HG02678 (cell line): ENCODE data around the gene RNF168.
A peak's percentile ranks its signal among the peaks of the same experiment; 100 is the strongest.
"Not testable (repeated sequence)": the region's sequence is repeated elsewhere in the genome, so short reads cannot be mapped to it uniquely, and the experiment has no call there.

Source experiments
- ATAC-seq: cut with Tn5 transposase; IDR thresholded peaks from one replicate; pipeline ENCODE4 v1.9.1; 2021; ENCODE audit warnings: mild to moderate bottlenecking, moderate library complexity; ENCODE audit not compliant: unreplicated experiment

Gene RNF168

DNA sequence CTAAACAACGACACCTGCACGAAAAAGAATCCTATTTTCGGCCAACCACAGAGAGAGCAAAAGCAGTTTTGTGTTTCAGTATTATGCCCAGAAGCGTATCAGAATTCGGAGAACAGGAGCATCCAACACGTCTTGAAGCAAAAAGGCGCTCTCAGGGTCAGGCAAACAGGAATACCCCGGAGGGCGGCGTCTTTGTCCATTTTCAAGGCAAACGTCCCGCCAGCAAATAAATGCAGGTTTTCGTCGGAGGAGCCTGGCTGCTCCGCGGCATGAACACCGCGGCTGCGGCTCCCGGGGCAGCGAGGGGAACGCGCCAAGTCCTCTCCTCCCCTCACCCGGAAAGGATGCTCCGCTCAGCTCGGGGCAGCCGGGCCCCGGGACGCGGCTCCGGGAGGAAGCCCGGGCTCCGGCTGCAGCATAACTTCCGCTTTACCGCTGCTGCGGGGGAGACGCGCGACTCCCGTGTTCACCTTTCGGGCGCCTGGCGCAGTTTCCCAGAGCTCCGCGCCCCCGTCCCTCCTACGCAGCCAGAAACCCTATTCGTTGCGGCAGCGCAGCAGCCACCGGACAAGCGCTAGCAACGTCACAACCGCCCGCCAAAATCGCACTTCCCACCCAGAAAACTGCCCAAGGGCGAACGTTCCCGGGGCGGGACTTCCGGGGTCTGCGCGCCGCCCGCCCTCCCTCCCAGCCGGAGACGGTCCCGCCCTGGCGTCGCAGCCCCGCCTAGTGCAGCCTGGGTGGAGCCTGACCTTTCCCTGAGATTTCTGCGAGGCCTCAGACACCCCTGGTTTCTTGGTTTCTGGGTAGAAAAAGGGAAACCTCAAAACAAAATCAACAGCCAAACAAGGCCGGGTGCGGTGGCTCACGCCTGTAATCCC is at the start of gene RNF168:
Gene RNF168 (minus strand): TSS at position 573 of the 881 bp plus-strand sequence. CDS start 595 bp downstream, outside the sequence.
- ATAC-seq: peak; percentile 83

DNA sequence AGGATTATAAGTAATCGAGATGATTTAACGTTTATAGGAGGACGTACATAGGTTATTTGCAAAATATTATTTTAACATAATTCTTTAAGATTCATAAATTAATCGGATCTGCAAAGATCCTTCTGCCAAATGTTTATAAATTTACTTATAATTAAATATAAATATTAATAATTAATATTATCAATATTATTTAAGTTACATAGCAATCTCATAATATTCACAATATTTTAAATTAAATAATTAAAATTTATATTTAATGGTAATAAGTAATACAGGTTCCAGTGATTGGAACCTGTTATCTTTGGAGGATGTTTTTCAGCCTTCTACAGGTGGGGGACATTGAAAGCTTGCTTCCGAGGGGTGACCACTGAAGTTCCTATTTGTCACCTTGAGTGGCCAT is 48.7 kb upstream of the RNF168 start:
- ATAC-seq: no peak

DNA sequence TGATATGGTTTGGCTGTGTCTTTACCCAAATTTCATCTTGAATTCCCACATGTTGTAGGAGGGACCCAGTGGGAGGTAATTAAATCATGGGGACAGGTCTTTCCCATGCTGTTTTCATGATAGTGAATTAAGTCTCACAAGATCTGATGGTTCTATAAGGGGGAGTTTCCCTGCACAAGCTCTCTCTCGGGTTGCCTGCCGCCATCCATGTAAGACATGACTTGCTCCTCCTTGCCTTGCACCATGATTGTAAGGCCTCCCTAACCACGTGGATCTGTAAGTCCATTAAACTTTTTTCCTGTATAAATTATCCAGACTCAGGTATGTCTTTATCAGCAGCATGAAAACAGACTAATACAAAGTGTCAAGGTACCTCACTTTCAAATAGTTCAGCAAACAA is 46.6 kb upstream of the RNF168 start:
- ATAC-seq: not testable (repeated sequence)

DNA sequence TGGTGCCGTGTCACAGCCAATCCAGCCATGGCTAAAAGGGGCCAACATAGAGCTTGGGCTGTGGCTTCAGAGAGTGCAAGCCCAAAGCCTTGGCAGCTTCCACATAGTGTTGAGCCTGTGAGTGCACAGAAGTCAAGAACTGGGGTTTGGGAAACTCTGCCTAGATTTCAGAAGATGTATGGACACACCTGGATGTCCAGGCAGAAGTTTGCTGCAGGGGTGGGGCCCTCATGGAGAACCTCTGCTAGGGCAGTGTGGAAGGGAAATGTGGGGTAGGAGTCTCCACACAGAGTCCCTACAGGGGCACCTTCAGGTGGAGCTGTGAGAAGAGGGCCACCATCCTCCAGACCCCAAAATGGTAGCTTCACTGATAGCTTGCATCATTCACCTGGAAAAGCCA is 45.7 kb upstream of the RNF168 start:
- ATAC-seq: not testable (repeated sequence)

DNA sequence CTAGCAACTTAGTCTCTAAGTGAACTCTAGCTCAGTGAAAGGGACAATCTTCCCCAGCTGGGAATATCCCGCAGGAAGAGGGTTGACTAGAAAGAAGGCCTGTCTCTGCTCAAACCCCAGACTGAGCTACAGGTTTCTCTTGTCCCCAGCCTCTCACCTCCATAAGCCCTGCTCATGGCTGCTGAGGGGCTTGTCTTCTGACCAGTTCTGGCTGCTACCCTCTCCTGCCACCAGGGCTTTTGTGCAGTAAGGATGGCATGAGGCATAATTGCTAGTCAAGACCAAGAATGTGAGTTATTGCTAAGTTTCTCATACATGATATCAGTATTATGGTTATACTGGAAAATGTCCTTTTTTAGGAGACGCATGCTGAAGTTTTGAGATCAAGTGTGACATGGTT is 43.5 kb upstream of the RNF168 start:
- no peak for ATAC-seq

DNA sequence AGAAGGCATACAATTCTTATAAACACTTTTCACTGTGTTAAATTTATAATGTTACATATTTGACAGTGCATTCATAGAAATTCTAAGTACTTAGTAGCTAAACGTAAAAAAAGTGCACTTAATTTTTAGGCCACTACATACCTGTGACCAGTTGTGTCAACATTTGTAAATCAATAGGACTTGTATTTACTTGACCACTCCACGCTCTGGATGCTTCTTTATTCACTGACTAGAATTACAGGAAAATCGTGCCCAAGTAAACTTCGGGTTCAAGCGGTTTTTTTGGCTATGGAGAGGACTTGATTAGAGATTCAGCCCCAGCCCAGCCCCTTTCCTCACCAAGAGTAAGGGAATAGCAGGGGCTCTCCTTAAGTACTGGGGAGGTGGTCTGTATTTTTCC is 43.0 kb upstream of the RNF168 start:
- no peak for ATAC-seq

GRCh38 chr3:196544491-196544992 is 41.0 kb upstream of the RNF168 start:
- ATAC-seq: no peak

DNA sequence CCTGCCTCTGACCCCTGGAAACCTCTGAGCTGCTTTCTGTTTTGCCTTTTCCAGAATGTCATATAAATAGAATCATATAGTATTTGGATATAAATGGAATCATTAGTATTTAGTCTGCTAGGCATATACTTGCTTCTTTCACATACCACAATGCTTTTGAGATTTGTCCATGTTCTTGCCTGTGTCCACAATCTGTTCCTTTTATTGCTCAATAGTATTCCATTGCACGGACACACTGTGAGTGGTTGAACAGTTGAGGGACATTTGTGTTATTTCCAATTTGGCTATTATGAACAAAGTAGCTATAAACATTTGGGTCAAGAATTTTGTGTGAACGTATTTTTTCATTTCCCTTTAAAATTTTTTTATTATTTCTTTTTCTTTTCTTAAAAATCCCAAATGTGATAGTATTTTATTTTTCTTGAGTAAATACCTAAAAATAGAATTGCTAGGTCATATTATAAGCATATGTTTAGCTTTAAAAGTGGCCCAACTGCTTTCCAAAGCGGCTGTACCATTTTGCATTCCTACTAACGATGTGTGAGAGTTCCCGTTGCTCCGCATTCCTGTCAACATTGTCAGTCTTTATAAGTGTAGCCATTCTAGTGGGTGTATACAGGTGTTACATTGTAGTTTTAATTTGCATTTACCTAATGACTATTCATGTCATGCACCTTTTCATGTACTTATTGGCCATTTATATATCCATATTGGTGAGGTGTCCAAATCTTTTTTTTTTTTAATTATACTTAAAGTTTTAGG is 38.3 kb upstream of the RNF168 start:
- no peak for ATAC-seq

GRCh38 chr3:196537319-196537984 is 33.9 kb upstream of the RNF168 start:
- ATAC-seq: no peak

DNA sequence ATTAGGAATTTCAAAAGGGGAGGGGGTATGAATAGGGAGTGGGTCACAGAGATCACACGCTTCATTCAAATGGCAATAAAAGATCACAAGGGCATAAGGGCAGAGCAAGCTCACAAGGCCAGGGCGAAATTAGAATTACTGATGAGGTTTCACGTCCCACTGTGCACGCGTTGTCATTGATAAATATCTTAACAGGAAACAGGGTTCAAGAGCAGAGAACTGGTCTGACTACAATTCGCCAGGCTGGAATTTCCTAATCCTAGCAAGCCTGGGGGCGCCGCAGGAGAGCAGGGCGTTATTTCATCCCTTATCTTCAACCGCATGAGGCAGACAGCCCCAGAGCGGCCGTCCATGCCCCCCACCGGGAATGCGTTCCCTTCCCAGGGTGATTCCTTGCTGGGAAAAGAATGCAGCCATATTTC is 29.7 kb upstream of the RNF168 start:
- no peak for ATAC-seq

DNA sequence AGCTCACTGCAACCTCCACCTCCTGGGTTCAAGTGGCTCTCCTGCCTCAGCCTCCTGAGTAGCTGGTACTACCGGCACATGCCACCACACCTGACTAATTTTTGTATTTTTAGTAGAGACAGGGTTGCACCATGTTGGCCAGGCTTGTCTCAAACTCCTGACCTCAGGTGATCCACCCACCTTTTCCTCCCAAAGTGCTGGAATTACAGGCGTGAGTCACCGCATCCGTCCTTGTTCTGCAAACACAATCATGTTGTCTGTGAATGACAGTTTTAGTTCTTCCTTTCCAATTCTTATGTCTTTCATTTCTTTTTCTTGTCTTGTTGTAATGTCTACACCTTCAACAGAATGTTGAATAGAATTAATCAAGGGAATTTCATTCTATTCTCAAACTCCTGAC is 27.9 kb upstream of the RNF168 start:
- ATAC-seq: no peak

DNA sequence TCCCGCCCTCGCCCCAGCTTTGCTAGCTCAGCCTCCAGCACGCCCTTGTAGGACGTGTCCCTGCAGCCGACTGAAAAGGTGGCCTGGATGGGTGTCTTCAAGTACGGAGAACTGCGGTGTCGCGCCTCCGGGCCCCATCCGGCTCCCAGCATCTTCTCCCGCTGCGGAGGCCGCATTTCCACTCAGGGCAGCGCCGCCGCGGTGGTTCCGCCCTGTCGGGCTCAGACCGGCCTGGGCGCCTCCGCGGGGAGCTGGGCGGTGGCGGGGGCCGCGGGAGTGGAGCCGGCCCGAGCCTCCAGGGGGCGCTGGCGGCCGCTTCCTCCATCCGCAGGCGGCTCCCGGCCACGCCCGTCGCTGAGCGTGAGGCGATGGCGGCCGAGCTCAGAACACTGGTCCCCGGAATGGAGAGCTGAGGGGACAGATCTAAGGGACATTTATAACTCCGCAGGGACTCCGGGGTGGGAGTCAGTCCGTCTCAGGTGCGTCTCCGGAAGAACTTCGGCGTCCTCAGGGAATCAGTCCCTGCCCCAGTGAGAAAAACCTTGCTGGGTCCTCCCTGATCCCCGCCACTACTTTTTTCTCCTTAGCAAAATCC is 25.2 kb upstream of the RNF168 start:
- ATAC-seq: peak; percentile 88

- ATAC-seq: no peak
Observed at GRCh38 chr3:196525141-196525540, 21.6 kb upstream of the RNF168 start.

DNA sequence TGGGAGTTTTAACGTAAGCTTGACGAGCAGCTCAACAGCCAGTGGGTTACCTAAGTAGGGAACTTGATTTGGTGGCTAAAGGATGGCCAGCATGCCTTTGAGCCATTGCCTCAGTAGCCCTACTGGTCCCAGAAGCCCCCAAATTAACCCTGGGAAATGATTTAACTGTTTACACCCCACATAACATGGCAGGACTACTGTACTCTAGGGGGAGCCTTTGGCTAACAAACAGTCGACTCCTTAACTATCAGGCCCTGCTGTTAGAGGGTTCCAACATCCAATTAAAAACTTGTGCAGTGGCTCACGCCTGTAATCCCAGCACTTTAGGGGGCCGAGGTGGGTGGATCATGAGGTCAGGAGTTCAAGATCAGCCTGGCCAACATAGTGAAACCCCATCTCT is 21.0 kb upstream of the RNF168 start:
- ATAC-seq: no peak

- ATAC-seq: no peak
Observed at GRCh38 chr3:196523841-196524240, 20.3 kb upstream of the RNF168 start.

- not testable (repeated sequence) for ATAC-seq
Observed at GRCh38 chr3:196521291-196521690, 17.7 kb upstream of the RNF168 start.

GRCh38 chr3:196519718-196520082 is 16.1 kb upstream of the RNF168 start:
- ATAC-seq: no peak

DNA sequence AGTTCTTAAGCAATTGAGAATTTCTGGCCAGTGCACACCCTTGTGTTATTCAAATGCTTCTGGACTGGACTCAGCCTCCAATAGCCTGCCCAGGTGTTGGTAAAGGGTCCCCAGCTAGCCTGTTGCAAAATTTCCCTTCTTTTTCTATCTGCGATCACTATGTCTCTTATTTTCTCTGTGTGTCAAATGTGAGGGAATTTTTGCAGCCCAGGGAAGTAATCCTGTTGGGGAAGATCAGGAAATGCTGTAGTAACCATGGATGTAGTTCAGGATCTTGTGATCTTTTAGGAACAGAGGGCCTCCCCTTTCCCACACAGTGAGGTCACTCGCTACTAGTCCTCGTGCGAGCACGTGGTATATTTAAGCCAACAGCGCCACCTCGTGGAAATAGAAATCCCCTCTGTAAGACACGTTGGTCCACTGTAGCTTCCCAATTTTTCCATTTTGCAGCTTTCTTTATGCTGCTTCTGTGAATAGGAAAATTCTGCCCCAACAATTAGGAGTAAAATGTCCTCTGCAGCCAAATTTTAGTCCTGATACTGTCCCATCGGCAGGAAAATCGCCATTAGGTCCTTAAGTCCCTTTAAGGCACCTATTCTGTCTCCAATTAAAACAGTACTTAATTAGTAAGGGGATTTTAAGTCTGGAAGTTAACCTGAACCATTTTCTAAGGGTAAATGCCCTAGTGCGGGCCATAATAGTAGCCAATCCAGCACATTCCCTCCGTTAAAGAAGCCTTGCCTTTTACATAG is 15.6 kb upstream of the RNF168 start:
- no peak for ATAC-seq

GRCh38 chr3:196517919-196518318 is 14.4 kb upstream of the RNF168 start:
- no peak for ATAC-seq

DNA sequence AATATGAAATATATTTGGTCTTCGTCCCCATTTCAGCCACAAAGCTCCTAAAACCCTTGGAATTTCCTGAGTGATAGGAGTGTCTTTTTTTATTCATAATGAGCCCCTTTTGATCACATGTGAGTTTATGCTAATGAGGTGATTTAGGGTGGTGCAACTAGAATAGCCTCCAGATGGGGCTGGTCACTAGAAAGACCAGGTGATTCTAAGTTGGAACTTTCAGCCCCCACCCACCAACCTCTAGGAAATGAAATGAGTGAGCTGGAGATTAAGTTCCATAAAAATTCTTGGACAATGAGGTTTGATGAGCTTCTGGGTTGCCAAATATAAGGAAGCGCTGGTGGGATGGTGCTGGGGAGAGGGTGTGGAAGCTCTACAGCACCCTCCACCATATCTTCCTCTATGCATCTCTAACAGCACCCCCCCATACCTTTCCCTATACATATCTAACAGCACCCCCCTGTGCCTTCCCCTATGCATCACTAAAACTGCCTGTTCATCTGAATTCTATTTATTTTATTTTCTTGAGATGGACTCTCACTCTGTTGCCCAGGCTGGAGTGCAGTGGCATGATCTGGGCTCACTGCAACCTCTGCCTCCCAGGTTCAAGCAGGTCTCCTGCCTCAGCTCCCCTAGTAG is 13.7 kb upstream of the RNF168 start:
- no peak for ATAC-seq
